HCT116 (cell line): ENCODE measurements around the gene CREB3L1.

Source experiments
- CEBPB ChIP-seq: IDR thresholded peaks from 2 replicates; pipeline ENCODE4 v1.6.1; 2012; ENCODE audit warnings: low read depth
- CTCF ChIP-seq, 3 experiments: fragments of 200-600 bp in 1 of 3; sonication (generic) in 1 of 3; IDR thresholded peaks in 2 of 3; conservative IDR thresholded peaks in 1 of 3; 2 replicates each; pipeline ENCODE4 v1.5.1; 2012 to 2017; ENCODE audit warnings: low read depth in 2 of 3, low read length in 2 of 3, antibody characterized with exemption in 1 of 3, borderline replicate concordance in 1 of 3, control low read depth in 1 of 3, mild to moderate bottlenecking in 1 of 3, mixed read lengths in 1 of 3, mixed run types in 1 of 3, moderate library complexity in 1 of 3; ENCODE audit not compliant: insufficient read depth in 1 of 3
- EZH2phosphoT487 ChIP-seq: fragments of 200-600 bp; IDR thresholded peaks from 2 replicates; pipeline ENCODE4 v1.6.1; 2018; ENCODE audit warnings: antibody characterized with exemption, borderline replicate concordance
- POLR2A ChIP-seq: IDR thresholded peaks from 2 replicates; pipeline ENCODE4 v1.7.0; 2011; ENCODE audit warnings: borderline replicate concordance; ENCODE audit not compliant: insufficient read depth, insufficient read length; ENCODE audit errors: extremely low read depth
- POLR2AphosphoS5 ChIP-seq: IDR thresholded peaks from 2 replicates; pipeline ENCODE4 v1.6.1; 2011; ENCODE audit warnings: mild to moderate bottlenecking, low read depth, low read length, moderate library complexity
- REST ChIP-seq: IDR thresholded peaks from 2 replicates; pipeline ENCODE4 v1.6.1; 2012; ENCODE audit warnings: low read depth
- SIN3A ChIP-seq: IDR thresholded peaks from 2 replicates; pipeline ENCODE4 v1.6.1; 2012; ENCODE audit warnings: low read depth
- SRF ChIP-seq: IDR thresholded peaks from 2 replicates; pipeline ENCODE4 v1.6.1; 2012; ENCODE audit warnings: low read depth
- ZNF274 ChIP-seq: fragments of 200-500 bp; sonication (Bioruptor generic); IDR thresholded peaks from 2 replicates; pipeline ENCODE4 v1.6.1; 2014; ENCODE audit warnings: mild to moderate bottlenecking, low read depth, low read length, inconsistent platforms

DNA sequence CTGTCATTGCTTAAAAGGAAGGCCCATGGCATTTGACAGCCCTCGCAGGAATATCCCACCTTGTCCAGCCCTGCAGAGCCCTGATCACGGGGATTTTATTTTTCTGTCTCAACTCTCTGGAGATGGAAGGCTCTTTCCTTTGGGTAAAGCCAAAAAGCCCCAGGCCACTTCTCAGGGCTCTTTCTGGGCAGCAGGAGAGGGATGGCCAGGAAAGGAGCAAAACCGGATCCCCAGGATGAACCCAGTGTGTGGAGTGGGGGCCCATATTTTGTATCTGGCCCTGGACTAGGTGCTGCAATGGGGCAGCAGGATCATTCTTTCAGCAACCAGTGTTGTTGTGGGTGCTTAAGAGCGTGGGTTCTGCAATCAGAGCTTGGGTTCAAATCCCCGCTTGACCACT lies 11.0 kb downstream of the CREB3L1 start:
- TF ChIP-seq EZH2phosphoT487 (no peak), POLR2AphosphoS5 (no peak), CEBPB (no peak), CTCF (IDR thresholded peaks at IDR 0.05 in 2 of 3, conservative IDR thresholded peaks at IDR 0.05 in 1 of 3; ENCODE audit: borderline replicate concordance in 1 of 3, insufficient read depth in 1 of 3, low read depth in 2 of 3, low read length in 2 of 3) (no peak), SRF (no peak), SIN3A (no peak), ZNF274 (no peak), REST (no peak), POLR2A (no peak)
